GM19452 (cell line): ENCODE measurements around the gene SLC33A1.
A peak's percentile ranks its signal among the peaks of the same experiment; 100 is the strongest.
"Not testable (repeated sequence)": the region's sequence is repeated elsewhere in the genome, so short reads cannot be mapped to it uniquely, and the experiment has no call there.

Source experiments
- ATAC-seq: cut with Tn5 transposase; IDR thresholded peaks from one replicate; pipeline ENCODE4 v1.9.1; 2021; ENCODE audit not compliant: unreplicated experiment

SLC33A1 gene

GRCh38 chr3:155854141-155854940 lies at the start of gene SLC33A1:
Gene SLC33A1 (minus strand): TSS chr3:155854427. CDS start chr3:155853997, 430 bp downstream.
- peak; percentile 95 for ATAC-seq

GRCh38 chr3:155895379-155895900 lies 41.2 kb upstream of the SLC33A1 start:
- ATAC-seq: no peak

GRCh38 chr3:155891321-155891720 lies 37.1 kb upstream of the SLC33A1 start:
- ATAC-seq: no peak

- no peak for ATAC-seq
Observed at GRCh38 chr3:155890671-155891190, 36.5 kb upstream of the SLC33A1 start.

GRCh38 chr3:155889952-155890351 lies 35.7 kb upstream of the SLC33A1 start:
- no peak for ATAC-seq

- ATAC-seq: no peak
Observed at GRCh38 chr3:155889212-155889611, 35.0 kb upstream of the SLC33A1 start.

GRCh38 chr3:155886915-155887314 lies 32.7 kb upstream of the SLC33A1 start:
- ATAC-seq: no peak

- ATAC-seq: not testable (repeated sequence)
Observed at GRCh38 chr3:155886348-155886747, 32.1 kb upstream of the SLC33A1 start.

- ATAC-seq: no peak
Observed at GRCh38 chr3:155885292-155885691, 31.1 kb upstream of the SLC33A1 start.

GRCh38 chr3:155884292-155884691 lies 30.1 kb upstream of the SLC33A1 start:
- ATAC-seq: no peak

- ATAC-seq: no peak
Observed at GRCh38 chr3:155880286-155880685, 26.1 kb upstream of the SLC33A1 start.

GRCh38 chr3:155876503-155876902 lies 22.3 kb upstream of the SLC33A1 start:
- ATAC-seq: no peak

GRCh38 chr3:155876037-155876436 lies 21.8 kb upstream of the SLC33A1 start:
- ATAC-seq: no peak

GRCh38 chr3:155872904-155873646 lies 18.8 kb upstream of the SLC33A1 start:
- no peak for ATAC-seq

GRCh38 chr3:155871746-155872158 lies 17.5 kb upstream of the SLC33A1 start:
- ATAC-seq: peak; percentile 3

GRCh38 chr3:155870945-155871745 lies 16.9 kb upstream of the SLC33A1 start:
- ATAC-seq: peak; percentile 24

- ATAC-seq: peak; percentile 89
Observed at GRCh38 chr3:155870133-155870944, 16.1 kb upstream of the SLC33A1 start, which contains the start of gene GMPS. Gene GMPS (plus strand): TSS chr3:155870650. CDS start chr3:155870871, 221 bp downstream.

GRCh38 chr3:155869691-155870090 lies 15.5 kb upstream of the SLC33A1 start:
- no peak for ATAC-seq

- no peak for ATAC-seq
Observed at GRCh38 chr3:155863072-155863784, 9.0 kb upstream of the SLC33A1 start.
